Esophagus muscularis mucosa (tissue), 4 donors: Measurements from ENCODE around the gene IQCN. TPM values are rescaled to one million over a fixed set of nuclear protein-coding genes. Genes with fewer than 3 reads are reported as not detected.

Experiments
- DNase-seq: peaks from one replicate; pipeline ENCODE4 v3.0.0-alpha.2; 2017; ENCODE audit errors: extremely low spot score
- H3K27ac ChIP-seq, 4 donors: fragments of 200-600 bp; sonication (generic); replicated peaks in 1 of 4; 1 replicate in 3 of 4; 2 replicates in 1 of 4; pipeline ENCODE4 v1.5.1; 2016 to 2019; ENCODE audit warnings: mild to moderate bottlenecking in 1 of 4
- H3K27me3 ChIP-seq, 4 donors: fragments of 200-600 bp; sonication (generic); one replicate each; pipeline versions ENCODE4 v1.5.1 to v1.6.0; 2016 to 2019
- H3K36me3 ChIP-seq, 4 donors: fragments of 200-600 bp; sonication (generic); one replicate each; pipeline ENCODE4 v1.5.1; 2016 to 2019
- H3K4me1 ChIP-seq, 4 donors: fragments of 200-600 bp; sonication (generic); one replicate each; pipeline ENCODE4 v1.5.1; 2016 to 2019
- H3K4me3 ChIP-seq, 4 donors: fragments of 200-600 bp; sonication (generic); 1 replicate in 2 of 4; 2 replicates in 2 of 4; pipeline ENCODE4 v1.5.1; 2016 to 2019; ENCODE audit warnings: mild to moderate bottlenecking in 4 of 4, moderate library complexity in 1 of 4
- H3K9me3 ChIP-seq, 4 donors: fragments of 200-600 bp; sonication (generic); 1 replicate in 3 of 4; 2 replicates in 1 of 4; pipeline ENCODE4 v1.5.1; 2016 to 2019
- EP300 ChIP-seq: sonication (generic); formaldehyde crosslinking; IDR thresholded peaks from one replicate; pipeline ENCODE4 v1.6.1; 2017; ENCODE audit warnings: antibody characterized with exemption
- POLR2A ChIP-seq: fragments of 450-650 bp; IDR thresholded peaks from one replicate; pipeline ENCODE4 v1.6.1; 2017; ENCODE audit warnings: antibody characterized with exemption, moderate library complexity, mild to moderate bottlenecking, low read depth
- POLR2AphosphoS5 ChIP-seq, 2 donors: sonication (generic); formaldehyde crosslinking; IDR thresholded peaks; one replicate each; pipeline ENCODE4 v1.6.1; 2017; ENCODE audit warnings: antibody characterized with exemption in 2 of 2
- WGBS: methylation state at CpG from one replicate; pipeline ENCODE4 v1.1.5; 2018; 5-methylcytosine and 5-hydroxymethylcytosine counted together
- intact Hi-C: fragments of 100-400 bp; cut with DNase I; formaldehyde crosslinking; loops from one replicate; pipeline ENCODE4 v1.15.1; 2023
- total RNA-seq, 4 donors: library from RNA; depleted of rRNA; stranded (reverse); fragments of >200 nt; gene quantifications; one replicate each; pipeline versions ENCODE4 v1.1.0 to v1.2.1, GENCODE V29; 2016
- TF ChIP-seq, protein P1 (sequence below), 3 experiments: fragments of 200-600 bp in 2 of 3; fragments of 450-650 bp in 1 of 3; sonication (generic) in 2 of 3; IDR thresholded peaks; one replicate each; pipeline ENCODE4 v1.5.1; 2017 to 2019; ENCODE audit warnings: antibody characterized with exemption in 3 of 3, mild to moderate bottlenecking in 2 of 3, moderate library complexity in 1 of 3

Gene IQCN
- total RNA-seq, 4 donors from 2014 or later = 0.52 to 2.5 (median 1.3) TPM

DNA sequence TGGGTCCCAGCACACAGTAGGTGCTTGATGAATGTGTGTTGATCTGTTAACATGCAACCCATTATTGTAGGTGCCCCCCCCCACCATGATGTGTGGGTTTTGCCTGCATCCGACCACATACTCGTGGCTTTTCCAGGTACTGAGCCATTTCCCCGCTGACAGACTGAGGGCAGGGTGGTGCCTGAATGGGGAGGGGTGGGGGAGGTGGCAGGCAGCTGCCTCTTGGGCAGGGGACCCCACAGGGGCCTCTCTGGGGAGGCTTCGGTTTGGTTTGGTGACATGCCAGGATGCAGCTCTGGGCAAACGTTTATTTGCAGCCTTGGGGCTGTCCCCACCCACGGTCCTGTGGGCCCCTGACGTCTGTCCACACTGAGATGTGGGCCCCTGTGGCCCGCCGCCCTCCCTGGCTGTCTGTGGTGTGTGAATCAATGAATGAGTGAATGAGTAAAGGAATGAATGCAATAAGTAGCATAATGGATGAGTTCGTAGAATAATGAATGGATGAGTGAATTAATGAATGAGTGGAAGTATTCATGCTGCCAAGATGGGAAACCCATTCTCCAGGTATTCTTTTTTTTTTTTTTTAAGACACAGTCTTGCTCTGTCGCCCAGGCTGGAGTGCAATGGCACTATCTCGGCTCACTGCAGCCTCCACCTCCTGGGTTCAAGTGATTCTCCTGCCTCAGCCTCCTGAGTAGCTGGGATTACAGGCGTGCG lies 16.2 kb upstream of the IQCN start:
- no peak for DNase-seq
- Histone ChIP-seq H3K4me1 (peaks cover 21 to 46% (median 40%) of the 10 kb centered on the region in 4 donors), H3K4me3 (no peak overlapping the region), H3K36me3 (no peaks in the 10 kb centered on the region), H3K27ac (peak overlapping the region; percentile 97 to 99 (median 98)), H3K27me3 (no peaks in the 10 kb centered on the region), H3K9me3 (no peaks in the 10 kb centered on the region)
- WGBS = 49% methylated on average over 12 of the region's 14 CpGs
- intact Hi-C loops = no loop called here
- TF ChIP-seq POLR2A (no peak), EP300 (no peak), POLR2AphosphoS5 (IDR thresholded peaks at IDR 0.05) (no peak)
- TF ChIP-seq, protein P1, sequence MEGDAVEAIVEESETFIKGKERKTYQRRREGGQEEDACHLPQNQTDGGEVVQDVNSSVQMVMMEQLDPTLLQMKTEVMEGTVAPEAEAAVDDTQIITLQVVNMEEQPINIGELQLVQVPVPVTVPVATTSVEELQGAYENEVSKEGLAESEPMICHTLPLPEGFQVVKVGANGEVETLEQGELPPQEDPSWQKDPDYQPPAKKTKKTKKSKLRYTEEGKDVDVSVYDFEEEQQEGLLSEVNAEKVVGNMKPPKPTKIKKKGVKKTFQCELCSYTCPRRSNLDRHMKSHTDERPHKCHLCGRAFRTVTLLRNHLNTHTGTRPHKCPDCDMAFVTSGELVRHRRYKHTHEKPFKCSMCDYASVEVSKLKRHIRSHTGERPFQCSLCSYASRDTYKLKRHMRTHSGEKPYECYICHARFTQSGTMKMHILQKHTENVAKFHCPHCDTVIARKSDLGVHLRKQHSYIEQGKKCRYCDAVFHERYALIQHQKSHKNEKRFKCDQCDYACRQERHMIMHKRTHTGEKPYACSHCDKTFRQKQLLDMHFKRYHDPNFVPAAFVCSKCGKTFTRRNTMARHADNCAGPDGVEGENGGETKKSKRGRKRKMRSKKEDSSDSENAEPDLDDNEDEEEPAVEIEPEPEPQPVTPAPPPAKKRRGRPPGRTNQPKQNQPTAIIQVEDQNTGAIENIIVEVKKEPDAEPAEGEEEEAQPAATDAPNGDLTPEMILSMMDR (IDR thresholded peaks at IDR 0.05) = no peak

DNA sequence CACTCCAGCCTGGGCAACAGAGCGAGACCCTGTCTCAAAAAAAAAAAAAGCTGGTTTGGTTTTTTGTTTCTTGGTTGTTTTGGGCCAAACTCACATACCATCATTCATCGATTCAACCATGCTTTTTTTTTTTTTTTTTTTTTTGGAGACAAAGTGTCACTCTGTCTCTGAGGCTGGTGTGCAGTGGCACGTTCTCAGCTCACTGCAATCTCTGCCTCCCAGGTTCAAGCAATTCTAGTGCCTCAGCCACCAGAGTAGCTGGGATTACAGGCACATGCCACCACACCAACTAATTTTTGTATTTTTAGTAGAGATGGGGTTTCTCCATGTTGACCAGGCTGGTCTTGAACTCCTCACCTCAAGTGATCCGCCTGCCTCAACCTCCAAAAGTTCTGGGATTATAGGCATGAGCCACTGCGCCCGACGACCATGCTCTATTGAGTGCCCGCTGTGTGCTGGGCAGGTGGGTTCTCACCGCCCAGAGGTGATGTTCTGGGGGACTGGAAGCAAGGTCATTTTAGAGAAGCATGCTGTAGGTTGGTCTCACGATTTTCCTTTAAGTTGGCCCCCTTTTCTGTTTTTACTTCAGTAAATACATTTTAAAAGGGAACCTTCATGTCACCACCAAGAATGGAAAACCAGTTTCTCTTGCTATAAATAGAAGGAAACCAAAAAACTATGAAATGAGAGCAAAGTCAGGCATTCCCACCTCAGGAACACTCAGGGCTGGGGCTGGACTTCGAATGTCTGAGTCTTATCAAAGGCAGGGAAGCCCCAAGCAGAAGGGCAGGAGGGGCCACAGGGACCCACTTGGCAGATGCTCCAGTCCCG lies 15.4 kb upstream of the IQCN start:
- DNase-seq = no peak
- WGBS = 69% methylated on average over 10 of the region's 12 CpGs
- peaks cover 21 to 48% (median 44%) of the 10 kb centered on the region in 4 donors for H3K4me1 ChIP-seq
- H3K9me3 ChIP-seq = no peaks in the 10 kb centered on the region
- H3K27me3 ChIP-seq = no peaks in the 10 kb centered on the region
- H3K4me3 ChIP-seq = no peak overlapping the region
- H3K27ac ChIP-seq = peak overlapping the region; percentile 97 to 99 (median 98)
- no peaks in the 10 kb centered on the region for H3K36me3 ChIP-seq
- intact Hi-C loops = no loop called here
- TF ChIP-seq EP300 (no peak), POLR2A (no peak), POLR2AphosphoS5 (IDR thresholded peaks at IDR 0.05) (no peak)
- TF ChIP-seq, protein P1 (IDR thresholded peaks at IDR 0.05) = no peak

DNA sequence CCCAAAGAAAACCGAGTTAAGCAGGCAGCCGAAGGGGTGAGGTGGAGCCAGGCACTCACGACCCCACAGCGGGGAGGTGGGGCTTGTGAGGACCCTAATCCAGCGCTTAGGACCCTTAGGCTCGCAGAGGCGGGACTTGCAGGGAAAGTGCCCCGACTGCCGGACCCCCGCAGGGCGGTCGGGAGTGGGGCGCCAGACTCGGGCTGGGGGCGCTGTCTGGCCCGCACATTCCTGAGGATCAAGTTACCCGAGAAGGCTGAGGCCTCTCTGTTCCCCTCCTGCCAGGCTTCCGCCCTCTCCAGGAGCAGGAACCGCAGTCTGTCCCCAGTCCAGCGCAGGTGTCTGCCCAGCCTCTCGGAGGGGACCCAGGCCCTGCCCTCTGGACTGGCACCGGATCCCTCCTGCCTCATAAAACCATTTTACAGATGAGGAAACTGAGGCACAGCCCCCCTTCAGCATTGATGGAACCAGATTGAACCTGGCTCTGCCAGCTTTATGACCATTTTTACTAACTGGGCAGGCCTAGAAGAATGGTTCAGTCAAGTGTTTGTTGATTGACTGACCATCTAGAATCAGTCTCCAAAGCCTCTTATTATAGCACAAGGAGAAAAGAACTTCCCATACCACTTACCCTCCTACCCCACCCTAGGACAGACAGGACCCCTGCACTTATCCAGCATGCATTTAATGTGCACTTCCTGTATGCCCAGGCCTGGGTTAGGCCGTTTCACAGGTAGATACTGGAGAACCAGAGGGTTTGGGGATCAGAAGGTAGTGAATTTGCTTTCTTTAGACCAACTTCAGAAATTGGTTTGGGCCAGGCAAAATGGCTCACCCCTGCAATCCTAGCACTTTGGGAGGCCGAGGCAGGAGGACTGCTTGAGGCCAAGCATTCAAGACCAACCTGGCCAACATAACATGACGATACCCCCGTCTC lies 13.9 kb upstream of the IQCN start:
- intact Hi-C loops = no loop called here
- no peak overlapping the region for H3K4me3 ChIP-seq
- no peaks in the 10 kb centered on the region for H3K9me3 ChIP-seq
- WGBS = 57% methylated on average over 26 of the region's 26 CpGs
- TF ChIP-seq, protein P1 (IDR thresholded peaks at IDR 0.05) = no peak
- TF ChIP-seq POLR2A (no peak), EP300 (no peak), POLR2AphosphoS5 (IDR thresholded peaks at IDR 0.05) (no peak)
- H3K36me3 ChIP-seq = no peaks in the 10 kb centered on the region
- no peak for DNase-seq
- no peaks in the 10 kb centered on the region for H3K27me3 ChIP-seq
- H3K4me1 ChIP-seq = peaks cover 19 to 45% (median 36%) of the 10 kb centered on the region in 4 donors
- peak overlapping the region; percentile 18 to 72 (median 40) for H3K27ac ChIP-seq

DNA sequence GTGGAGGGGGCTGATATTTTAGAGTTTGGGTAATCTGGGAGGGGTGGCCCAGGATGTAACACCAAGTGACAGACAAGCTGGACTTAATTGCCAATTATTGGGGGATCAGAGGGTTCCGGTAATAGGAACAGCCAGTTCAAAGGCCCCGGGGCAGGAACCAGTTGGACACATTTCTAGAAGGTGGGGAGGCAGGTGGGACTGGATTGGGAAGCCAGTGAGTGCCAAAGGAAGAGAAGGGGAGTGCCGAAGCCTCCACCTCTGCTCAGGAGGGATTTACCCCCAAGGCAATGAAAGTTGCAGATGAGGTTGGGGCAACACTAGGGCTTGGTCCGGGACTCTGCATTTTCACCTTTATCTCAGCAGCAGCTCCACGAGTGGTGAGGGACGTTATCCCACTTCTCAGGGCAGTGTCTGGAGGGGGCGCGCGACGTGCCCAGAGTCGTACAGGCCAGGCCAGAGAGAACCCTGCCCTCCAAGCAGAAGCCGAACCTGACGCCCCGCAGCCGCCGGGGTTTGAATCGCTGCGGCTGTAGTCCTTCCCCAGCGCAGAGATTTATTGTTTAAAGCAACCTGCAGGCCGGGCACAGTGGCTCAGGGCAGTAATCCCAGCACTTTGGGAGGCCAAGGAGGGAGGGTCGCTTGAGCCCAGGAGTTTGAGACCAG lies 12.9 kb upstream of the IQCN start:
- intact Hi-C loops = no loop called here
- WGBS = 70% methylated on average over 19 of the region's 21 CpGs
- DNase-seq = no peak
- Histone ChIP-seq H3K4me1 (peaks cover 26 to 45% (median 40%) of the 10 kb centered on the region in 4 donors), H3K36me3 (no peaks in the 10 kb centered on the region), H3K9me3 (no peaks in the 10 kb centered on the region), H3K4me3 (no peak overlapping the region), H3K27ac (peak overlapping the region; percentile 18 to 72 (median 40)), H3K27me3 (no peaks in the 10 kb centered on the region)
- TF ChIP-seq, protein P1 (IDR thresholded peaks at IDR 0.05) = no peak
- TF ChIP-seq EP300 = no peak
- TF ChIP-seq POLR2A = no peak
- no peak for TF ChIP-seq POLR2AphosphoS5 (IDR thresholded peaks at IDR 0.05)
